BLaER1 treated with 17β-estradiol and CSF1 and Interleukin-3, amounts not matched to agents 10 nM and 100 nM (cell line): ENCODE measurements around the gene PAM16.

Experiments
- H3K27ac ChIP-seq, 11 experiments: shearing (Covaris generic); formaldehyde crosslinking; 2 replicates each; pipeline ENCODE4 v1.8.1; 2022
- H3K27me3 ChIP-seq, 11 experiments: shearing (Covaris generic); formaldehyde crosslinking; 2 replicates each; pipeline ENCODE4 v1.8.1; 2022
- H3K36me3 ChIP-seq, 11 experiments: shearing (Covaris generic); formaldehyde crosslinking; 2 replicates each; pipeline ENCODE4 v1.8.1; 2022
- H3K4me1 ChIP-seq, 10 experiments: shearing (Covaris generic); formaldehyde crosslinking; 2 replicates each; pipeline ENCODE4 v1.8.1; 2022
- H3K4me2 ChIP-seq, 11 experiments: shearing (Covaris generic); formaldehyde crosslinking; 2 replicates each; pipeline ENCODE4 v1.8.1; 2022
- H3K4me3 ChIP-seq, 10 experiments: shearing (Covaris generic); formaldehyde crosslinking; 2 replicates each; pipeline ENCODE4 v1.8.1; 2022
- H3K9ac ChIP-seq, 11 experiments: shearing (Covaris generic); formaldehyde crosslinking; 2 replicates each; pipeline ENCODE4 v1.8.1; 2022
- H3K9me3 ChIP-seq, 11 experiments: shearing (Covaris generic); formaldehyde crosslinking; replicated peaks in 1 of 11; 2 replicates each; pipeline ENCODE4 v1.8.1; 2022
- H4K20me1 ChIP-seq, 11 experiments: shearing (Covaris generic); formaldehyde crosslinking; 2 replicates each; pipeline ENCODE4 v1.8.1; 2022
- Cebpa-rat ChIP-seq, 11 experiments: shearing (Covaris generic); IDR thresholded peaks; 2 replicates each; pipeline ENCODE4 v1.8.1; 2022

PAM16 gene

GRCh38 chr16:4385066-4385788, 34.1 kb upstream of the PAM16 start:
- Histone ChIP-seq H3K4me1 (peaks cover 33 to 80% (median 64%) of the 10 kb centered on the region in 10 experiments), H3K27me3 (no peaks in the 10 kb centered on the region), H3K4me2 (peak overlapping the region in 10 of 11 experiments; percentile 24 to 91 (median 83); a peak in 19 of 22 replicates), H3K9me3 (no peaks in the 10 kb centered on the region), H3K4me3 (no peak overlapping the region), H3K9ac (peak overlapping the region in 8 of 11 experiments; percentile 6 to 62 (median 34); a peak in 8 of 22 replicates), H3K36me3 (peaks cover 50 to 100% (median 93%) of the 10 kb centered on the region in 11 experiments), H4K20me1 (peaks cover 46 to 100% (median 90%) of the 10 kb centered on the region in 11 experiments), H3K27ac (peak overlapping the region in 3 of 11 experiments; percentile 51 to 73 (median 64); a peak in 4 of 22 replicates)
- TF ChIP-seq Cebpa-rat (IDR thresholded peaks at IDR 0.05) = no peak

GRCh38 chr16:4384509-4384942, 33.4 kb upstream of the PAM16 start:
- H3K9ac ChIP-seq = peak overlapping the region in 9 of 11 experiments; percentile 33 to 65 (median 52); a peak in 17 of 22 replicates
- H3K4me2 ChIP-seq = peak overlapping the region in 9 of 11 experiments; percentile 81 to 91 (median 84); a peak in 19 of 22 replicates
- peak overlapping the region in 2 of 10 experiments; percentile 11 to 44; a peak in 2 of 20 replicates for H3K4me3 ChIP-seq
- peaks cover 45 to 100% (median 93%) of the 10 kb centered on the region in 11 experiments for H4K20me1 ChIP-seq
- no peaks in the 10 kb centered on the region for H3K9me3 ChIP-seq
- no peak for TF ChIP-seq Cebpa-rat (IDR thresholded peaks at IDR 0.05)
- peak overlapping the region in 9 of 11 experiments; percentile 19 to 73 (median 58); a peak in 15 of 22 replicates for H3K27ac ChIP-seq
- H3K27me3 ChIP-seq = no peaks in the 10 kb centered on the region
- H3K36me3 ChIP-seq = peaks cover 43 to 97% (median 86%) of the 10 kb centered on the region in 11 experiments
- peaks cover 35 to 77% (median 60%) of the 10 kb centered on the region in 10 experiments for H3K4me1 ChIP-seq

- H3K27ac ChIP-seq = peak overlapping the region in 9 of 11 experiments; percentile 20 to 73 (median 58); a peak in 15 of 22 replicates
- H3K4me3 ChIP-seq = peak overlapping the region in 2 of 10 experiments; percentile 11 to 44; a peak in 3 of 20 replicates
- peak overlapping the region in 9 of 11 experiments; percentile 81 to 91 (median 84); a peak in 19 of 22 replicates for H3K4me2 ChIP-seq
- H3K9ac ChIP-seq = peak overlapping the region in 10 of 11 experiments; percentile 9 to 65 (median 51); a peak in 17 of 22 replicates
- peaks cover 47 to 100% (median 93%) of the 10 kb centered on the region in 11 experiments for H4K20me1 ChIP-seq
- TF ChIP-seq Cebpa-rat (IDR thresholded peaks at IDR 0.05) = no peak
- H3K9me3 ChIP-seq = no peaks in the 10 kb centered on the region
- peaks cover 35 to 77% (median 57%) of the 10 kb centered on the region in 10 experiments for H3K4me1 ChIP-seq
- no peaks in the 10 kb centered on the region for H3K27me3 ChIP-seq
- H3K36me3 ChIP-seq = peaks cover 36 to 97% (median 81%) of the 10 kb centered on the region in 11 experiments
Observed at GRCh38 chr16:4383591-4384444, 32.7 kb upstream of the PAM16 start.

- no peak for TF ChIP-seq Cebpa-rat (IDR thresholded peaks at IDR 0.05)
- H3K4me1 ChIP-seq = peaks cover 39 to 83% (median 67%) of the 10 kb centered on the region in 10 experiments
- peaks cover 57 to 100% (median 96%) of the 10 kb centered on the region in 11 experiments for H4K20me1 ChIP-seq
- H3K27me3 ChIP-seq = no peaks in the 10 kb centered on the region
- peak overlapping the region in 8 of 11 experiments; percentile 25 to 73 (median 58); a peak in 15 of 22 replicates for H3K27ac ChIP-seq
- peak overlapping the region in 8 of 11 experiments; percentile 19 to 62 (median 51); a peak in 14 of 22 replicates for H3K9ac ChIP-seq
- no peak overlapping the region for H3K4me3 ChIP-seq
- peaks cover 26 to 96% (median 73%) of the 10 kb centered on the region in 11 experiments for H3K36me3 ChIP-seq
- peak overlapping the region in 9 of 11 experiments; percentile 81 to 91 (median 84); a peak in 15 of 22 replicates for H3K4me2 ChIP-seq
- no peaks in the 10 kb centered on the region for H3K9me3 ChIP-seq
Observed at GRCh38 chr16:4382795-4383357, 31.8 kb upstream of the PAM16 start.

GRCh38 chr16:4381935-4382794, 31.0 kb upstream of the PAM16 start:
- Histone ChIP-seq H3K4me1 (peaks cover 45 to 83% (median 73%) of the 10 kb centered on the region in 10 experiments), H3K4me2 (peak overlapping the region in 4 of 11 experiments; percentile 82 to 91 (median 86); a peak in 1 of 22 replicates), H3K36me3 (peaks cover 22 to 94% (median 67%) of the 10 kb centered on the region in 11 experiments; a peak in 21 of 22 replicates), H3K9ac (peak overlapping the region in 6 of 11 experiments; percentile 45 to 62 (median 52); a peak in 7 of 22 replicates), H3K27me3 (no peaks in the 10 kb centered on the region), H3K4me3 (no peak overlapping the region), H3K9me3 (no peaks in the 10 kb centered on the region), H4K20me1 (peaks cover 63 to 100% (median 98%) of the 10 kb centered on the region in 11 experiments), H3K27ac (peak overlapping the region in 8 of 11 experiments; percentile 25 to 73 (median 58); a peak in 10 of 22 replicates)
- TF ChIP-seq Cebpa-rat (IDR thresholded peaks at IDR 0.05) = no peak

GRCh38 chr16:4381072-4381934, 30.2 kb upstream of the PAM16 start:
- Histone ChIP-seq H3K4me2 (no peak overlapping the region), H3K36me3 (peaks cover 20 to 87% (median 58%) of the 10 kb centered on the region in 11 experiments; a peak in 21 of 22 replicates), H3K27me3 (no peaks in the 10 kb centered on the region), H4K20me1 (peaks cover 64 to 99% (median 97%) of the 10 kb centered on the region in 11 experiments), H3K4me3 (no peak overlapping the region), H3K27ac (peak overlapping the region in 2 of 11 experiments; percentile 29 to 36; a peak in 2 of 22 replicates), H3K9me3 (no peaks in the 10 kb centered on the region), H3K9ac (no peak overlapping the region), H3K4me1 (peaks cover 38 to 83% (median 69%) of the 10 kb centered on the region in 10 experiments)
- TF ChIP-seq Cebpa-rat (IDR thresholded peaks at IDR 0.05) = no peak
